AML-193 (cell line): Measurements from ENCODE around the gene TRPM1.
A peak's percentile ranks its signal among the peaks of the same experiment; 100 is the strongest.

ENCODE experiments used
- DNase-seq, 2 experiments: peaks; one replicate each; lab custom pipeline; 2025; lab: John Stamatoyannopoulos, UW

Gene TRPM1

DNA sequence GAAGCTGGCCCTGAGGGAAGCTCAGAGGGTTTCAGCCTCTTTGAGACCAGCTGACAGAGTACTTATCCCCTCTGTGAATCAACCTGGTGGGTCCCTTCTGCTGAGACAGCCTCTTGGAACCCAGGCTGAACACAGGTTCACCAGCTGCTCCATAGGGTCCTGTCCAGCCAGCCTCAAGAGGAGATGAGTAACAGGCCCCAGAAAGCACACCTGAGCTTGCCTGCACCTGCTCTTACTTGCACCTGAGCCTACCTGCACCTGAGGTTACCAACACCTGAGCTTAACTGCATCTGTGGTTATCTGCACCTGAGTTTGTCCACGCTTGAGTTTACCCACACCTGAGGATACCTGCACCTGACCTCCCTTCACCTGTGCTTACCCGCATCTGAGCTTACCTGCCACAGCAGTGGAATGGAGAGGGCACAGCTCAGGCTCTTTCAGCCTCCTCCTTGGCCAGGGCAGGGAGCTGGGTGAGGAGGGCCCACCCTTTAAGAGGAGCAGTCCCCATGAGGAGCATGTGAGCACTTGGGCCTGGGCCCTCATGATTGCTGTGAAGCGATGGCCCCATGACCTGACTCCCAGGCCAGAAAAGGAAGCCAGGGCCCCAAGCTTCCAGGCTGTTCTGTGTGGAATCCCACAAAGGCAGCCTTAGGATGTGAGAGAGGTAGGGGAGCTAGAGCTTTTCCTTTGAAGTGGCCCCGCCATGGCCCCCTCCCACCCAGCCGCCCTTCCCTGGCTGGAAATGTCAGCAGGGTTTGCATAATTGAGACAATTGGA is at the start of gene TRPM1:
TSS of gene TRPM1 (minus strand) at position 464 of the 777 bp plus-strand sequence. CDS start 20,370 bp downstream, outside the sequence.
- no peak for DNase-seq

DNA sequence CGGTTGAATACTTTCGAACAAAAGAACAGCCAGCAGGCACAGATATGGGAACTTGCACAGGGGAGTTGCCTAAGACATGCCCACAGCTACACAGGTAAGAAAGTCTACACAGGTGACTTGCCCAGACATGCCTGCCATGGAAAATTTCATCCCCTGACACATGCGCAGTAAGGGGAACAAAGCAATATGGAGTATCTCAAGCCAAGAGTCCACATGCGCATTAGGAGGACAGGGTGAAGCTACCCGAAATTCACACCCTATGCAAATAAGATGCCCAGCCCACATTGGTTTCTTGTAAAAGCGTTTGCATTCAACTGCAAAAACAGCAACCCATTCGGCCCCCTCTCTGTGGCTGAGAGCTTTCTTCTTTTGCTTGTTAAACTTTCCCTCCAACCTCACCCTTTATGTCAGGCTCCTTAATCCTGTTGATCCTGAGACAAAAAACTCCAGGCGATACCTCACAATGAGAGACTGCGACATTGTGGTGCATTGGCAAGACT is 49.3 kb upstream of the TRPM1 start:
- DNase-seq: no peak

DNA sequence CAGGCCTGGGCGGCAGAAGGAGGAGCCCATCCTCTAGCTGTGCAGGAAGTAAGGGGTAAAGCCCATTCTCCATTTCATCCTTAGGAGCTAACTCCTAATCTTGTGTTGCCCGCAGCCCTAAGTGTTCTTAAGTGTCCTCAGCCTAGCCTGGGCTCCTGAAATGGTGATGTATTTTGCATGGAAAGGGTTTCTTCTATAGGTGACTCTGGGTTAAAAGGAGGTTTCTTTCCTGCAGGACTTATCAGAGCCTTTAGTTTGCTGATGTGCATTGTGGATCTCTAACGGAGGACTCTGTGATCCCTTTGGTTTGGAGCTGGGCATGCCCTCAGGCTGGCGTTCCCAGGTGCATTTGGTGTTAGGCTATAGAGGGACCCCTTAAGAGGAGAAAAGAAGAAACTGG is 48.5 kb upstream of the TRPM1 start:
- no peak for DNase-seq

DNA sequence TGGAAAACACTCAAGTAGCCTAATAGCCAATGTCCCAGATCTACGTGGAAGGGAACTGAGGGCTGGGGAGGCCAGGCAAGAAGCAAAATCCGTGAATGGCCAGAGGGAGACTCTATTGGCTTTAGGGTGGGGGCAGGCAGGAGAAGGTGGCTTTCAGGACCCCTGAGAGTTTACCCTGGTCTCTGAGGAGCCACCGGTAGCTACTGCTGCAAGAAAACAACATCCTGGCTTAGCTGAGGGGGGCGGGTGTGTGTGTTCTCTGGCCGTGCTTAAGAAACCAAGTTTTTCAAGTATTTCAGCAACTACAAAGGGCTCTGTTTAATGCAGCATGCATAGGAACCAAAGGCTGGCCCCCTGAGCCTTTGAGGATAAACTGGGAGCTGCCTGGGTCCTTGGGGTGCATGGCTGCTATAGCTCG is 47.6 kb upstream of the TRPM1 start:
- DNase-seq: no peak

DNA sequence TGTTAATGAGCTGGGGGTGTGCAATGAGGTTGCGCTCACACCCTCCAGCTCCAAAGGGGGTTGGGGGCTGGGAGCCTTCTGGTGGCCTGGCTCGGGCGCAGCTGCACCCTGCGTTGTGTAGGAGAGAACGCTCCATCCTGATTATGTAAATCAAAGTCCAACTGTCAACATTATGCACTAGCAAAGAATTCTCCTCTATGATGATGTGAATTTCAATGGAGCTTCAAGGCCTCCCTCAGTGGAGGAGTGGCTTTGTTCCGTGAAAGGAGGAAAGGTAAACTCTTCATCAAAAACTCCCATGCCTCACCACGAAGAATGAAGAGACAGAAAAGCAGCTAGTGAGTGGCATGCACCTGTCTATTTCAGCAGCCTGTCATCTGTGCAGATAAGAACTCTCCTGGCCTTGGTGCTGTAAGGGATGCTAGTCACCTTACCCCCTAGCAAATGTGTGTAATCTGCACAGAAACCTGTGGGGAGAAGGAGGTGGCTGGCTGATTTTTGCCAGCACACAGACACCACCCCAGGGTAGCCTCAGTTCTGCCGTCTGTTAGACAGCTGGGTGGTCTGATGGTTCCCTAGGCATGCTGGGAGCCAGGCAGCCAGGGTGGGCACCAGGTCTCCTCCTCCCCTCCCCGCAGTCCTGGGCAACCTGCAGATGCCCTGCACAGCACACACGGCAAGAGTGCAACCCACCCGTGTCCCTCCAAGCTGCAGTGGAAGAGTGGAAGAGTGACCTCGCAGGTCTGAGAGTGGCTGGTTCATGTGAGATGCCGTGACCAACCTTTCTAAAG is 47.0 kb upstream of the TRPM1 start:
- DNase-seq: no peak

DNA sequence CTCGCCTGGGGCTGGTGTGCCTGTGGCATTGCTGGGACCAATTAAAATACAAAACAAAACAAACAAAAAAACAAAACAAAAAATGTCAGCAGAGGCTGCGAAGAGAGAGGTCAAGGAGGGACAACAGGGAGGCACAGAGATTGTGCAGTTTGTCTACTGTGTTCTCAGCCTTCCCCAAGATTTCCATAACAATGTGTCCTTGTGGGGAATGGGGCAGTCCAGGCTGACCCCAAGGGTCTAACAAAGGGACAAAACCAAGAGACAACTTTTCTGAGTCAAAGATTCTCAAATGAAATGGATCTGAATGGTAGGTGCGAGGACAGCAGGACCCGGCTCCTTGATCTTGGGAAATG is 46.4 kb upstream of the TRPM1 start:
- no peak for DNase-seq

DNA sequence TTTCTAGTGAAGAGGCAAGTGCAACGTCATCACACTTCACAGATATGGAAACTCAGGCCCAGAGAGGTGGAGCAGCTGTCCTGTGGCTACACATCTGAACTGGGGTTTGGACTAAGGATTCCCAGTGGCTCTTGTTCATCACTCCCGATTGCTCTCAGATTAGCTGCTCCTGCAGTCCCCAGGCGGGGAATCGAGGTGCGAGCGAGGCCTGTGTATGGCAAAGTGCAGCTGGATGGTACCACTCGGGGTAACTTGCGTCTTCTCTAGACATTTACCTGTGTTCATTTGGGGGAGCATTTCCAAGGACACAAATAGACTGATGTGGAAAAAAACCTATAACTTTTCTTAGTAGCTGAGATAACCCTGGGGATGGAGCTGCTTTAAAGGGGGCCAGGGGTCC is 45.9 kb upstream of the TRPM1 start:
- DNase-seq: no peak

DNA sequence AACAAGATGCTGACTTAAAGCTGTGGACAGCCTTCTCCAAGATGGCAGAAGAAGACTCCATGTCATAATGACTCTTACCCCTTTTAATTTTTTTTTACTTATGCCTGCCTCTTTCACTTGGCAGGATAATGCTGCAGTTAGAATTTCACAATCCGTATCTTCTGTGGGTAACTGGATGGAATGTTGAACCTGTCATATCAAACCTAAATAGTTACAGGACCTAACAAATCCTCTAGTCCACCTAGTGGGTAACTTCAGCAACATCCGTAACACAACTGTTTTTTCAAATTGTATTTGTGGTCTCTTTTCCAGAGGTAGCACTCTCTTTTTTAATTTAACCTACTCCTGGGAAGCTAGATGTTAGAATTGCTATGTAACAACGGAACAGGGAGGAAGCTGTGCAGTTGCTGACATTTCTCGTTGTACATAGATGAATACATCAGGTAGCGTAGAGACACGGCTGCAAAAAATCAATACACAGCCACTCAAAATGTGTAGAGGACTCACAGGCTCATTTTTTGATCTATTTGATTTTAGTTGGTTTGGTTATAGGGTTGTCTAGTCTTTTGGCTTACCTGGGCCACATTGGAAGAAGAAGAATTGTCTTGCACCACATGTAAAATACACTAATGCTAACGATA is 43.9 kb upstream of the TRPM1 start:
- no peak for DNase-seq

DNA sequence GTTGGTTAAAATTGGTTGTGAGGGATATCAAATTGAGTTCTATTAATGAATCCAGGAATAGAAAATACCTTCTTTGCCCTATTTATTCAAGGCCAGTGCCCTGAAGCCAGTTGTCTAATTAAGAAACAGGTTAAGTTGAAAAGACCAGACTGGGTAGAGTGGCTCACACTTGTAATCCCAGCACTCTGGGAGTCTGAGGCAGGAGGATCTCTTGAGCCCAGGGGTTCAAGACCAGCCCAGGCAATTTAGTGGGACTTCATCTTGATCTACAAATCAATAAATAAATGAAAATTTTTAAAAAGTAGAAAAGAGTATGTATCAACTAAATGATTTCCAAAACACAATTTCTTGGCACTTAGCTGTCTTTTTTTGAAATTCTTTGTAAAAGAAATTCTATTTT is 40.3 kb upstream of the TRPM1 start:
- no peak for DNase-seq

DNA sequence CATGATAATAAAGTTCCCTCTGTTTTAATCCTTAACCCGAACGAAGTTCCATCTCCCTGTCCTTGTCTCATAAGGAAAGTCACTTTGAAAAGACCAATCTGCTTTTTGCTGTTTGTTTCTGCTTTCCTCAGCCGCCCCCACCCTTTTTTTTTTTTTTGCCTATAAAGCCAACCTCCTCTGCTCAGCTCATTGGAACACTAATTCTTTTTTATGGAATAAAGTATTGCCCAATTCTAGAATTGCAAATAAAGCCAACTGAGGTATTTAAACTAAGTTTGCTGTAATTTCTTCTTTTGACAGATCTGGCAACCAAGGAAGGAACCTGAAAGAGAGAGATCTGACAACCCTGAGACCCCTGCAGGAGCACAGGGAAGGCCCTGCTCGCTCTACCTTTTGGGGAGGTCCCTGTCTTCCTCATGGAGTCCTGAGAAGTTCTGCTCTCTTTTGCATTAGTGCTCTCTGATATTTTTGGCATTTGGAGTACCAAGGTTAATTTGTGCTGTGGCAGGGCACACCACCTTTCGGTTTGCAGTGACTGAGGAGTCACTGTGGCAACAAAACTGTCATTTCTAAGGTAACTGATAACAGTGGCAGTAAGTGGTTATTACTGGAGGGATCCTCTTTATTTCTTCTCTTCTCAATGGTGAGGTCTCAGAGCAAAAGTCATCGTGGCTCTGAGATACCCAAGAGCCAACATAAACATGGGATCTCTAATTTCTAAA is 35.2 kb upstream of the TRPM1 start:
- DNase-seq: no peak

DNA sequence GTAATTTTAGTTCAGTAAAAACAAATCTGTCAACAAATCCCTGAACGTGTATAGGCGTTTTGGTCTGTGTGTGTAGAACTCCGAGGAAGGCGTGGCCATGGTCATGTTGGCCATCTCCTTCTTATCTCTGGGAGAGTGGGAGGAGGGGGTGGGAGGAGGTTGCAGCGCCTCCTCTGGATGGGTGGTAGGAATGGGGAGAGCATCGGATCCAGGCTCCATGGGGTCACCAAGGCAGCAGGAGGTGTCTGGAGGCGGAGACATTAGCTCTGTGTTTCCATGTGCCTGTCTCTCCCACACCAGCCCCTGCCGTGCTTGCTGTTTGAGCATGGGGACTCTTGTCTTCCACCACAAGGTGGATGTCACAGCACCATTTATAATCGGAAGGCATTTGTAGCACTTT is 34.5 kb upstream of the TRPM1 start:
- no peak for DNase-seq

DNA sequence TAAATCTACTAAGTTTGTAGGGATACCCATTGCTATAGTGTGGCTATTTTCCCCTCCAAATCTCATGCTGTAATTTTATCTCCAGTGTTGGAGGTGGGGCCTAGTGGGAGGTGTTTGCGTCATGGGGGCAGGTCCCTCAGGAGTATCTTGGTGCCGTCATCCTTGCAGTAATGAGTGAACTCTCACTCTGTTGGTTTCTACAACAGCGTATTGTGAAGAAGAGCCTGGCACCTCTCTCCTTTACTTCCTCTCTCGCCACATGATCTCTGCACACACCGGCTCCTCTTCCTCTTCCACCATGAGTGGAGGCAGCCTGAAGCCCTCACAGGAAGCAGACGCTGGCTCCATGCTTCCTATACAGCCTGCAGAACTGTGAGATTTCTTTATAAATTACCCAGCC is 34.0 kb upstream of the TRPM1 start:
- DNase-seq: no peak

DNA sequence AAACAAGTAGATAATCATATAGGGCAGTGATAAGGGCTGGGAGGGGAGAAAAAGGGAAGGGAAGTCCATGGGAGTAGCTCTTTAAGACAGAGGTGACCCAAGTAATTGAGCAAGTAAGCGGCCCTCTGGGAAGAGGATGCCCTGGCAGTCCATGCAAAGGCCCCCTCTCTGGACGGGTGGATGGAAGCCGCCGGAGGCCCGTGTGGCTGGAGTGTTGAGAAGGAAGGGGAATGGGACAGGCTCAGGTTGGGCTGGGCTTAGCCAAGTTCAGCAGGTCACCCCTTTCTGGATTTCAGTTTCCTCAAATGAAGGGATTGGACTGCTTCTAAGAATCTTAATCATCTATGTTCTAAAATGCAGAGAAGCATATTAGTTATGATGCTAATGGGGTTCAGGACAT is 32.4 kb upstream of the TRPM1 start:
- DNase-seq: no peak

DNA sequence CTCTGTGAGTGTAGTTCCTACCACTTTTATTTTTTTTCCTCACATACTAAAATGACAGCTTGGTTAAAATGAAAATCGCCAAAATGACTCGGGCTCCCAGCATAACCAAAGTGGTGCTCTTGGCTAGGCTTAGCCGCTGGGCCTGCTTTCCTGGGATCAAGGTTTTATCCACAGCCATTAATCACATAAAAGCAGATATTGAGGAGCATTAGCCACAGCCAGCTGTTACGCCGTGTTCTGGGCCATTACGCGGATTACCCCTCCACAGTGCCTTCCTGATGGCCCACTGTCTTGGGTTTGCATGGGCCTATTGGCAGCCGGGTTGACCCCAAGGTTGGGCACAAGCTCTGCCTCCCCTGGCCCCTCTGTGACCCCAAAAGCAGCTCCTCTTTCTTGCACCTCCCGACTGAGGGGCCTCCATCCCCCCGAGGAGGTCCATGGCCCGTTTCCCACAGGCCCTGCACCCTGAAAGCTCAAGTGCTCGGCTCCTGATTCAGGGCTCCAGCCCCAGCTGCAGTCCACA is 30.4 kb upstream of the TRPM1 start:
- DNase-seq: no peak

DNA sequence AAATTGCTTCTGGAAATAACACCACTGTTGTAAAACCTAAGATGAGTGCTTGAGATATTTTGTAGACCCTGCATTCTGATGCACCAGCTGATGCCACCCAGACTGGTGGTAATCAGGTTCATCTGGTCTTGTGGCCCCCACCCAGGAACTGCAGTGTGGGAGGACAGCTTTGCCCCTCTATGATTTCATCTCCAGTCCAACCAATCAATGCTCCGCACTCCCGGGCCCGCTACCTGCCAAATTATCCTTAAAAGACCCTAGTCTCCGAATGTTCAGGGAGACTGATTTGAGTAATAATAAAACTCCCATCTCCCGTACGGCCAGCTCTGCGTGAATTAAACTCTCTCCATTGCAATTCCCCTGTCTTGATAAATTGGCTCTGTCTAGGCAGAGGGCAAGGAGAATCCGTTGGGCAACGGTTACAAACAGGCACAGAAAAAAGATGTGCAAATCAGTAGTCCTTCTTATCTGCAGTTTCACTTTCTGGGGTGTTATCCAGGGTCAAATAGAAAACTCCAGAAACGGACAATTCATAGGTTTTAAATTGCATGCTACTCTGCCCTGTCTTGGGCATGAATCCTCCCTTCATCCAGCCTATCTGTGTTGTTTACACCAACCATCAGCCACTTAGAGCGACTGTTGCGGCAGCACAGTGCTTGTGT is 29.2 kb upstream of the TRPM1 start:
- DNase-seq: no peak

DNA sequence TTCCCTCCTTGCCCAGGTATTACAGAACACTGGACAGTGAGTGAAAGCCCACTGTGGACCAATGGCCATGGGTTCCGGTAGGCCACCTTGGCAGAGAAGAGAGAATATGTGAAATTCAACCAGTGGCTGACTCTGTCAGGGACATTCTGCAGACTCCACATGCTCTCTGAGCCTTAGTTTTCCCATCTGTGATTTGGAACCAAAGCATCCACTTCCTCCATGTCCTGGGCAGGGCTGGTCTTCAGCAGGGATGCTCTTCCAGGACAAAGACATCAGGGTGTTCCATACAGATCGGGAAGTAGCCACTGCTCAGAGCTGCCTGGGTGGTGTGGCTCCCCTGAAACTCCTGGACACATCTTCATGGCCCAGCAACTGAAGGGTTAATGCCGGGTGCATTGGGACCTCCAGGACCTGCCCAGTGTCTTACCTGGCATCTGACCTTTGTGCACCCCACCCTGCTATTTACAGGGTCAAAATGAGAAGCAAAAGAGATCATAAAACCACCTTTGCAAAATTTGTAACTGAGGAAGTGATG is 28.3 kb upstream of the TRPM1 start:
- no peak for DNase-seq

DNA sequence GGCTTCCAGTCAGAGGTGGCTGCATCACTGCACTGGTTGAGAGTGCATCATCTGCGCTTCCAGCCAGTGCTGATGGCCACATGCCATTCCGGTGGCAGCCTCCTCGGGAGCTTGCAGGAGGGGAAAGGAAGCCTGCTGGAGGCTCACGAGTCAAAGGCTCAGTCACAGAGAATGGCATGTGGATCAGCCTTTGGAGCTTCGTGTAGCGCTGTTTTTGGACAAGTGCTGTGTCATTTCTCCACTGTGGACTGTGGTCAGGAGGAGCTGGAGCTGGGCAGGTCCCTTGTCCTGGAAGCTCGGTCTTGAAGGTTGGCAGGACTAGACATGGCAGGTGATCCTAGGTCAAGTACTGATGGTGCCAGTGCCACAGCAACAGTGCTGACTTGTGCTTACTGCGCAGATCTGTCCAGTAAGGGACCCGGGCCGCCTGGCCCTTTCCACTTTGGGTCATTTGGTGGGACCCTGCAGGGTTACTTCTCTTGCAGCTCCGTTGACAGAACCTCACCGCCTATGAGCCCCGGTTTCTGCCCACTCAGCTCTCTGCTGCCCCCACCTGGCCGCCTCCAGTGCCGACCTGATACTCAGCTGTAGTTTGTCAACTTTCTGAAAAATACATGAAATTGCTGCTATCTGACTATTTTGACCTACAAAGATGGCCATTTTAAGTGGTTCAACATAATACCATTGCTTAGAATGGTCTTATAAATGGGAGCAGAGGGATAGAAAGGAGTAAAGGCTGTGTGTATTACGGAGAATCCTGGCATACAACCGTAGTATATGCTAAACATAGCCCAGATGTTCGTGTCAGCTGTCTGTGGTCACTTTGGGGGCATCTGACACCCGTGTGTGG is 27.6 kb upstream of the TRPM1 start:
- DNase-seq: peak; percentile 45 to 63

DNA sequence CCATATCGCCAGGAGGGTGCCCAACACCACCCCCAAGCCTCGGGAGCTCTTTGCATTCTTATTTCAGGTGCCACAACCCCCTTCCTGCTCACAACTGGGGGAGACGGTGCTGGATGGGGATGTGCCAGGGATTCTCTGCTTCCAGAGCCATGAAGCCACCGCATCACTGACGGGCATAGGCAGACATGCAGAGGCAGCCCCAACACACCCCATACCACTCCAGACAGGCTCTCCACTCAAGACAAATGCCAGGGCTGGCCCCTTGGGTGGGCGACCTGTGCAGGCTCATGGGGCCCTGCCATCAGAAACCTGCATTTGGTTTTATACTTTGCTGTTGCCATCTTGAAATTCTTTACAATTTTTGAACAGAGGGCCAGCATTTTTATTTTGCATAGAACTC is 27.0 kb upstream of the TRPM1 start:
- no peak for DNase-seq

DNA sequence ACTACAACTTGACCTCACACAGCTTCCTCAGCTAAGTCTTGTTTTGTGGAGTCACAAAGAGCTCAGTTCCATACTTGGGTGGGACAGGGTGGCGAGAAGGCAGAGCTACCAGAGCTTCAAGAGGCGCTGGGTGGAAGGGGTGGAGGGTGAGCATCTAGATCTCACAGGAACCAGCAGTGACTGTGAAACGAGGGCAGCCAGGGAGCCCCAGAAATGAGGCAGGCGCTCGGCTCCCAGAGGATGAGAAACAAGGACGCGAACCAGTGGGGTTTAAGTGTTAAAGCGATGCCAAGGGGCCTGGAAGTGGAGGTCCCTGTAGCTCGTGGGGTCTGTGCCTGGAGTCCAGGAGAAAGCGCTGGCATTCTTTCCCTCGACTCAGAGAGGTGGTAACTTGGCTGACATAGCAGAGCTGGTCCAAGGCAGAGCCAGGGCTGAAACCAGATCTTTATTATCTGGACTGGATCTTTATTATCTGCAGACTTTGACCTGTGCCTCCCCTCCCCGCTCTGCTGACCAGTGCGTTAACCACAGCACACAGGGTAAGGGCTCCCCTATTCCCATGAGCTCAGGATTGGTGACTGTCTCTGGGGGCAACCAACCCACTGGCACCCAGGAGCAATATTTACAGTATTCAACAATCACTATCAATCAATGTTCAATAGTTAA is 26.2 kb upstream of the TRPM1 start:
- no peak for DNase-seq

DNA sequence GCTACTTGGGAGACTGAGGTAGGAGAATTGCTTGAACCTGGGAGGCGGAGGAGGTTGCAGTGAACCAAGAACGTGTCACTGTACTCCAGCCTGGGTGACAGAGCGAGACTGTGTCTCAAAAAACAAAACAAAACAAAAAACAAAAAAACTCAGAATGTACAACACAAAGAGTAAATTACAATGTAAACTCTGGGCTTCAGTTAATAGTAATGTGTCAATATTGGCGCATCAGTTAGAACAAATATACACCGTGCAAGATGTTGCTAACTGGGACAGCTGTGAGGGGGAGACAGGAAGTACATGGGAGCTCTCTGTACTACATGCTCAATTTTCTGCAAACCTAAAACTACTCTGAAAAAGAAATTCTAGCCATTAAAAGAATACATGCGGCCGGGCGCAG is 23.5 kb upstream of the TRPM1 start:
- no peak for DNase-seq
